HG02973 (cell line): ENCODE measurements around the gene BAIAP2.
A peak's percentile ranks its signal among the peaks of the same experiment; 100 is the strongest.

ENCODE experiments used
- ATAC-seq: cut with Tn5 transposase; IDR thresholded peaks from one replicate; pipeline ENCODE4 v1.9.1; 2021; ENCODE audit warnings: moderate library complexity; ENCODE audit not compliant: unreplicated experiment

BAIAP2 gene

GRCh38 chr17:81102869-81103268 lies 67.9 kb downstream of the BAIAP2 start:
- no peak for ATAC-seq

- ATAC-seq = no peak
Measured at GRCh38 chr17:81103379-81103778, 68.4 kb downstream of the BAIAP2 start.

- ATAC-seq = no peak
Measured at GRCh38 chr17:81106716-81107115, 71.8 kb downstream of the BAIAP2 start.

DNA sequence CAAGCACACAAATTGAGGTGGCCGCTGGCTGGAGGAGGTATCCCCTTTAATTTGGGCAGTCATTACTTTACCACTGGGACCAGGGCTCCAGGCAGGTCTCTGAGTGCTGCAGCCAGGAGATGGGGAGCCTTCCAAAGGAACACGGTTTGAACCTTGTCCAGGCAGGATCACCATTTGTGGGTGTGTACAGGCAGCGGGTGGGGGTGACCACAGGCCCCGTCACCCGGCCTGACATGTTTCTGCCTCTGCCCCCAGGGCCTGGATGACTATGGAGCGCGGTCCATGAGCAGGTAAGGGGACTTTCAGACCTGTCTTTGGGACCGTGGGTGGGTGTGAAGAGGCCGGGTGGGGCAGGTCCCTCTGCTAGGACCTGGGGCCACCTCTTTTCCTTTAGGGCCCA lies 73.3 kb downstream of the BAIAP2 start:
- no peak for ATAC-seq

GRCh38 chr17:81109957-81110356 lies 75.0 kb downstream of the BAIAP2 start:
- no peak for ATAC-seq

GRCh38 chr17:81110488-81111040 lies 75.6 kb downstream of the BAIAP2 start:
- no peak for ATAC-seq

GRCh38 chr17:81111066-81111465 lies 76.1 kb downstream of the BAIAP2 start:
- ATAC-seq = no peak

DNA sequence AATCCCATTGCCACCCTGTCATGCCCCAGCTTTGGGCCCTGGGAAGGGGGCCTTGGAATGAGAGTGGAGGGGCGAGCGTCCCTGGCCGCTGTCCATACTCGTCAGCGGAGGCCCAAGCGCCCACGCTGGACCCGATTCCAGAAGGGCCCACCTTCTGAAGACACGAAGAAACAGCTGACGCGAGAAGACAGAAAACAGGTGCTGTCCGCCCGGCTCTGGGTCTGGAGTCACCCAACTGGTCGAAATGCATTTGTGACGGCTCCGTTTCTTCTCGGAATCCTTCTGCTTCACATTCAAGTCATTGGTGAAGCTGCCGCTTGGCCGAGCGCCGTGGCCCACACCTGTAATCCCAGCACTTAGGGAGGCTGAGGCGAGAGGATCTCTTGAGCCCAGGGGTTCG lies 77.5 kb downstream of the BAIAP2 start:
- no peak for ATAC-seq

DNA sequence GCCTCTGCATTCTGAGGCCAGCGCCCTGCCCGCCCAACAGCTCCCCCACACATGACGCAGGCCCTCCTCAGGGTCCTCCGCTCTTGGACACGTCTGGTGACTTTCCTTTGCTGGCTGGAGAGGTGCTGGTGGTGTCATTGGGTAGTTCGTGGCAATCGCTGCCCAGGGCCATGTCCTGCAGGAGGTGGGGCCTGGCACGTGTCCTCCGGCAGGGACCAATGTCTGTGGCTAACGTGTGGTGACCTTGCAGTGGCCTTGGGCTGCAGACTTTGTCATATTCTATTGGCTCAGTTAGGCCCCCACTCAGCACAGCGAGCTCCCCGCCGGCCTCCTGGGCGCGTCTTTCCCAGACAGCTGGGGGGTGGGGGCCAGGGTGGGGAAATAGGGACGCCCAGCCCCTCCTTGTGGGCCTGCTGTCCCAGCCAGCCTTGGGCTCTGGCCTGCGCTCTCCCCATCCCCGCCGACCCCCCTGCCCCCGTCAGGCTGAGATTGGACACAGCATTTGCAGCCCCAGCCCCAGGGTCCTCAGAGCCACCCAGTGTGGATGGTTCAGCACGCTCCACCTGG lies 78.3 kb downstream of the BAIAP2 start:
- no peak for ATAC-seq

- no peak for ATAC-seq
Measured at GRCh38 chr17:81114351-81115093, 79.6 kb downstream of the BAIAP2 start.

DNA sequence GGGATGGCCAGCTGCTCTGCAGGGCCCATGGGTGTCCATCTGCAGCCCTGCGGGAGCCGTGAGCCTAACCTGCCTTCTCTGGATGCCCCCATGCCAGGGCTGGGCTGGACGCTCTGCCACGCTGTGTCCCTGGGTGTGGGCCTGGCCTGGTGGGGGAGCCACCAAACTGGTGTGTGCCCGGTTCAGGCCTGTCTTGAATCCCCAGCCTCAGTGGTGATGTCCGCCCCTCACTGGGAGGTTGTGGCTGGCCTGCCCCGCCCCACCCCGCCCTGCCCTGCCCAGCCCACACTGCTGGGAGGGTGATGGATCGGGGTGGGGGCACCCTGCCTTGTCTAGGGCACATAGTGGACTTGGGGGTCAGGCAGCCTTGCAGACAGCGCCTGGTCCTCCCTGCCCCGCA lies 80.3 kb downstream of the BAIAP2 start:
- no peak for ATAC-seq

- no peak for ATAC-seq
Measured at GRCh38 chr17:81115749-81116464, 81.0 kb downstream of the BAIAP2 start.

DNA sequence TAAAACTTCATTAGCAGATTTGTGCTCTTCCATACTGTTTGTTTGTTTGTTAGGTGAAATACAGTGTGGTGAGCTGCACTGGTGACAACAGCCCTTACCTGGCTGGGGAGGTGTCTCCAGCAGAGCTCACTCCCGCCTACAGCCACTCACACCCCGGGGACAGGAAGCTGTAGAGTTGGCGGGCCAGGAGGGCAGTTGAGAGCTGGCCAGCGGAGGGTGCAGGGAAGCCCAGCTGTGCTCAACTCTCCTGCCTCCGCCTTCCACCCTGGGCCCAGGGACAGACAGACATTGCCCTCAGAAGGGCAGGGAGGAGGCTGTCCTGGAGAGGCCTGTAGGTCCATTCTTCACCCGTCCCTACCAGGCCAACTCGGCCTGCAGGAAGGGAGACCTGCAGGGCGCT lies 81.8 kb downstream of the BAIAP2 start:
- ATAC-seq = no peak

DNA sequence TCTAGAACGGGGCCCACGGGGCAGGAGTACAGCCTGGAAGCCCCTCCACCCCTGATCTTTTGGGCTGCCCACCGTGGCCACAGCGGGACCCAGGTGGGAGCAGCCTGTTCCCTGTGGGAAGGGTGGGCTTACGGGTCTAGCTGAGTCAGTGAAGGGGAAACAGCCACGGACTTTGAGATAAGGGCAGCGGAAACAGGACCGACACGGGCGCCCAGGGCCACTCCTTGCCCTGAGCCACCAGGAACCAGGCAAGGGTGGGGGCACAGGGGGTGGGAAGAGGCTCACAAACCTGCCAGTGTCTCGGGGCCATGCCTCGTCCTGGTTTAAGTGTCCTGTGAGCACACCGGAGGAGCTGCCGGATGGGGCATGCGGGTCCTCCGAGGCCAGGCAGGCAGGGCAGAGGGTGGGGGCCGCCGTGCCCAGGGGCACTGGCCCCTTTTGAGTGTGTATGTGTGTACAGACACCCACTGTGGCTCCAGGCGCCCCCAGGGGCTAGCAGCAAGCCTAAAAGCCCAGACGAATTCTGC lies 82.8 kb downstream of the BAIAP2 start:
- no peak for ATAC-seq

DNA sequence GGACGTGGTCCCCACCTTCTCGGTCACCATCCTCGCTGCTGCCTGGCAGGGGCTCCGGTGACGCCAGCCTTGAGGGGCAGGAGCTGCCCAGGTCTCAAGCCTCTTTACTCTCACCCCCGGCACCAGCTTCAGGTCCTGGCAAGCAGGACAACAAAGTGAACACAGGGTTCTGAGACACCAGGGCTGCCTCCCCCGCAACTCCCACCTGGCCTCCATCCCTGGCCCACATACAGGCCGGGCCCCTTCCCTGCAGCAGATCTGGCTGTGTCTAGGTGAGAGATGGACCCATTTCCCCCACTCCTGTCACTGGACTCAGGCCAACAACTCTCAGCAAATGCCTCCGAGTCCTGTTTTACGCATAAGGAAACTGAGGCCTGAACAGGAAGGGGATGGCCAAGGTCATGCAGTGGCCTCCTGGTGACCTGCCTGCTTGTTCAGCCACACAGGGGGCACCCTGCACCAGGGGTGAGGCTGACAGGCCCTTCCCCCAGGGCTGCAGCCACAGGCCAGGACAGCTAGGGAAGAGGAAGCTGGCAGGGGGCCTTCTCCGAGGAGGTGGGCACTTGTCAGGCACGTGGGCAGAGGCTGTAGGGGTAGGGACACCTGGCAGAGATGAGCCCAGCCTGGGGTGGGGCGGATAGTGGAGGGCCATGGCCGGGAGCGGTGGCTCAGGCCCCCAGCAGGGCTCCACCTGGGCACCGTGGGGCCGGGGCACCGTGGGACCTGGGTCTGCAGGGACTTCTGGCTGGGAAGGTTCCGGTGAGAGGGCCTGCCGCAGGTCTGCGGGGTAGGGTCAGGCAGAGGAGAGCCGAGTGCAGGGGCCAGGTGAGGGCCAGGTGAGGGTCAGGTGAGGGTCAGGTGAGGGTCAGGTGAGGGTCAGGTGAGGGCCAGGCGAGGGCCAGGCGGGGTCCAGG lies 83.6 kb downstream of the BAIAP2 start:
- ATAC-seq = no peak

GRCh38 chr17:81119223-81120148 lies 84.5 kb downstream of the BAIAP2 start:
- ATAC-seq = peak; percentile 39

DNA sequence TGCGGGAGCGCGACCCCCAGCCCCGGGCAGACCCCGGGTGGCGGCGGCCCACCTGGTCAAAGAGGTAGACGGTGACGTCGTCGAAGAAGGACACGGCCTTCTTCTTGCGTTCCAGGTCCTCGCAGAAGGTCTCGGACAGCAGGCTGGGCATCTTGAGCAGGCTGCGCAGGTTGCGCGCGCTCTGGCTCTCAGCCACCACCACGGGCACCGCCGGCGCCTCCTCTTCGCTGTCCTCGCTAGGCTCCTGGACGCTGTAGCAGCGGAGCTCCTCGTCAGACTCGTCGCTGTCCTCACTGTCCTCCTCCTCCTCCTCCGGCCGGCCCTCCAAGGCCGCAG lies 85.2 kb downstream of the BAIAP2 start:
- no peak for ATAC-seq

DNA sequence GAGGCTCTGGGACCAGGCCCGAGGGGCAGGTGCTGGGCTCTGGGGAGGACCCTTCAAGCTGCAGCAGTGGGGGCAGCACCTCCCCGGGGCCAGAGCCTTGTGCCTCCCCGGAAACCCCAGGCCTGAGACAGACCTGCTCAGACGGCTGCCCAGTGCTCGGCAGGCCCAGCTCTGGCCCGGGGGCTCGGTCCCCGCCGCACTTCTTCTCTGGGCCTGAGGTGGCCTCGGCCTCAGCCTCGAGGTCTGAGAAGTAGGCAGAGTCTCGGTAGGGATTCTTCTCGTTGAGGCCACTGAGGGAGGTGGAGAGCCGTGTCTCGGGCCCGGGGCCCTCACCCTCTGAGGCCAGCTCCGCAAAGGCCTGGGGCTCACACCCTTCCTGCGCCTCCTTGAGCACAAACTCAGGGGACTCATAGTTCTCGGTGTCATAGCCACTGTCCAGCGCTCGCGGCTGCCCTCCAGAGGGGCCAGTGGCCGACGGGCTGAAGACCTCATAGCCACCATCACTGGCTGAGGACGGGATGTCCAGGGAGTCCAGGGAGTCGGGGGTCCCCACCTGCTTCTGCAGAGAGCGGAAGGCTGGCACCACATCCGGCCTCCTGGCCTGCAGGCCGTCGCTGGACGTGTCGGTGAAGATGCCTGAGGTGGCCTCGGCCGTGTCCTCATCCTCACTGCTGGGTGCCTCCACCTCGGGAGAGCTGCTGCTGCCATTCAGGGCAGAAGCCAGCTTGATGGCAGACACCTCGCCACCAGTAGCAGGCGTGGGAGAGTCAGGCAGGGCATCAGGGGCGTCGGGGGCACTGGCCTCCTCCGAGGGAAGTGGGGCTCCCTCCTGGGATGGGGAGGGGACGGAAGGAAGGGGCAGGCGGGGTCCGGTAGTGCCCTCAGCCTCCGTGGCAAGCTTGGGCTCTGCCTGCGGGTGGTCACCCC lies 86.0 kb downstream of the BAIAP2 start:
- no peak for ATAC-seq
